ENCODE data around the gene NUP88. TPM values are rescaled to one million over a fixed set of nuclear protein-coding genes. Genes with fewer than 3 reads are reported as not detected.

NUP88 gene
- total and polyA plus RNA-seq, 2 donors from 2014 or later: 55.1 to 57.9 TPM

- H3K9ac ChIP-seq (ENCODE audit: low read length in 3 of 3): no peak overlapping the region
- no peak overlapping the region for H3K4me3 ChIP-seq (ENCODE audit: low read length in 3 of 3)
- H3K36me3 ChIP-seq (ENCODE audit: control insufficient read depth in 2 of 3, insufficient read depth in 3 of 3, low read length in 3 of 3): peaks cover 8 to 35% (median 25%) of the 10 kb centered on the region in 3 donors
- no peak overlapping the region for H3K27ac ChIP-seq (ENCODE audit: low read depth in 2 of 2, low read length in 2 of 2)
- no peaks in the 10 kb centered on the region for H3K9me3 ChIP-seq (ENCODE audit: control insufficient read depth in 2 of 3, insufficient read depth in 1 of 3, low read length in 3 of 3)
- intact Hi-C loops (cut with DNase I): no loop called here
- no peaks in the 10 kb centered on the region for H3K4me1 ChIP-seq (ENCODE audit: control insufficient read depth in 2 of 3, insufficient read depth in 2 of 3, low read depth in 1 of 3, low read length in 3 of 3)
- no peaks in the 10 kb centered on the region for H3K27me3 ChIP-seq (ENCODE audit: control insufficient read depth, insufficient read depth, low read length)
- DNase-seq (no peak), FAIRE-seq (no peak)
- TF ChIP-seq, protein P1, sequence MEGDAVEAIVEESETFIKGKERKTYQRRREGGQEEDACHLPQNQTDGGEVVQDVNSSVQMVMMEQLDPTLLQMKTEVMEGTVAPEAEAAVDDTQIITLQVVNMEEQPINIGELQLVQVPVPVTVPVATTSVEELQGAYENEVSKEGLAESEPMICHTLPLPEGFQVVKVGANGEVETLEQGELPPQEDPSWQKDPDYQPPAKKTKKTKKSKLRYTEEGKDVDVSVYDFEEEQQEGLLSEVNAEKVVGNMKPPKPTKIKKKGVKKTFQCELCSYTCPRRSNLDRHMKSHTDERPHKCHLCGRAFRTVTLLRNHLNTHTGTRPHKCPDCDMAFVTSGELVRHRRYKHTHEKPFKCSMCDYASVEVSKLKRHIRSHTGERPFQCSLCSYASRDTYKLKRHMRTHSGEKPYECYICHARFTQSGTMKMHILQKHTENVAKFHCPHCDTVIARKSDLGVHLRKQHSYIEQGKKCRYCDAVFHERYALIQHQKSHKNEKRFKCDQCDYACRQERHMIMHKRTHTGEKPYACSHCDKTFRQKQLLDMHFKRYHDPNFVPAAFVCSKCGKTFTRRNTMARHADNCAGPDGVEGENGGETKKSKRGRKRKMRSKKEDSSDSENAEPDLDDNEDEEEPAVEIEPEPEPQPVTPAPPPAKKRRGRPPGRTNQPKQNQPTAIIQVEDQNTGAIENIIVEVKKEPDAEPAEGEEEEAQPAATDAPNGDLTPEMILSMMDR (IDR thresholded peaks at IDR 0.05; ENCODE audit: borderline replicate concordance, extremely low read depth, insufficient read depth): no peak
Observed at GRCh38 chr17:5373112-5373511, 46.4 kb downstream of the NUP88 start.

GRCh38 chr17:5370411-5370810 is 49.1 kb downstream of the NUP88 start:
- intact Hi-C loops (cut with DNase I): no loop called here
- no peak overlapping the region for H3K9ac ChIP-seq (ENCODE audit: low read length in 3 of 3)
- H3K27me3 ChIP-seq (ENCODE audit: control insufficient read depth, insufficient read depth, low read length): no peaks in the 10 kb centered on the region
- H3K27ac ChIP-seq (ENCODE audit: low read depth in 2 of 2, low read length in 2 of 2): no peak overlapping the region
- TF ChIP-seq, protein P1 (IDR thresholded peaks at IDR 0.05; ENCODE audit: borderline replicate concordance, extremely low read depth, insufficient read depth): no peak
- H3K4me3 ChIP-seq (ENCODE audit: low read length in 3 of 3): no peak overlapping the region
- H3K9me3 ChIP-seq (ENCODE audit: control insufficient read depth in 2 of 3, insufficient read depth in 1 of 3, low read length in 3 of 3): no peaks in the 10 kb centered on the region
- FAIRE-seq (no peak), DNase-seq (no peak)
- peaks cover 6 to 28% (median 22%) of the 10 kb centered on the region in 3 donors for H3K36me3 ChIP-seq (ENCODE audit: control insufficient read depth in 2 of 3, insufficient read depth in 3 of 3, low read length in 3 of 3)
- no peaks in the 10 kb centered on the region for H3K4me1 ChIP-seq (ENCODE audit: control insufficient read depth in 2 of 3, insufficient read depth in 2 of 3, low read depth in 1 of 3, low read length in 3 of 3)

DNA sequence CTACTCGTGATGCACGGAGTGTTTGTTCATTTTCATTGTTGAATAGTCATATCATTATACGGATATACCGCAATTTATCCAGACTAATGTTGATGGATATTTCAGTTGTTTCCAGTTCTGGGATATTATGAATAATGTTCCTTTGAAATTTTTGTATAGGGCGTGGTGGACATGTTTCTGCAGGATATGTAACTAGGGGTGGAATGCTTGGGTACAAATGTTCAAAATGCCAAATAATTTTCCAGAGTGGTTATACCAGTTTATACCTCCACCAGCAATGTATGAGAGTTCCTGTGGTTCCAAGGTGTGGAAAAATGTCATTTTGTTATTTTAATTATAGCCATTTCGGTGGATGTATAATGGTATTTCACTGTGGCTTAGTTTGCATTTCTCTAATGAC is 53.6 kb downstream of the NUP88 start:
- peaks cover 4 to 28% (median 27%) of the 10 kb centered on the region in 3 donors for H3K36me3 ChIP-seq (ENCODE audit: control insufficient read depth in 2 of 3, insufficient read depth in 3 of 3, low read length in 3 of 3)
- TF ChIP-seq, protein P1 (IDR thresholded peaks at IDR 0.05; ENCODE audit: borderline replicate concordance, extremely low read depth, insufficient read depth): no peak
- DNase-seq (no peak), FAIRE-seq (no peak)
- H3K27ac ChIP-seq (ENCODE audit: low read depth in 2 of 2, low read length in 2 of 2): no peak overlapping the region
- no peaks in the 10 kb centered on the region for H3K27me3 ChIP-seq (ENCODE audit: control insufficient read depth, insufficient read depth, low read length)
- no peak overlapping the region for H3K9ac ChIP-seq (ENCODE audit: low read length in 3 of 3)
- intact Hi-C loops (cut with DNase I): no loop called here
- H3K4me3 ChIP-seq (ENCODE audit: low read length in 3 of 3): no peak overlapping the region
- H3K4me1 ChIP-seq (ENCODE audit: control insufficient read depth in 2 of 3, insufficient read depth in 2 of 3, low read depth in 1 of 3, low read length in 3 of 3): no peaks in the 10 kb centered on the region
- no peaks in the 10 kb centered on the region for H3K9me3 ChIP-seq (ENCODE audit: control insufficient read depth in 2 of 3, insufficient read depth in 1 of 3, low read length in 3 of 3)

- Histone ChIP-seq H3K27me3 (ENCODE audit: control insufficient read depth, insufficient read depth, low read length) (no peaks in the 10 kb centered on the region), H3K9me3 (ENCODE audit: control insufficient read depth in 2 of 3, insufficient read depth in 1 of 3, low read length in 3 of 3) (no peaks in the 10 kb centered on the region), H3K4me3 (ENCODE audit: low read length in 3 of 3) (no peak overlapping the region), H3K4me1 (ENCODE audit: control insufficient read depth in 2 of 3, insufficient read depth in 2 of 3, low read depth in 1 of 3, low read length in 3 of 3) (no peaks in the 10 kb centered on the region), H3K27ac (ENCODE audit: low read depth in 2 of 2, low read length in 2 of 2) (no peak overlapping the region), H3K9ac (ENCODE audit: low read length in 3 of 3) (no peak overlapping the region), H3K36me3 (ENCODE audit: control insufficient read depth in 2 of 3, insufficient read depth in 3 of 3, low read length in 3 of 3) (peaks cover 4 to 27% (median 22%) of the 10 kb centered on the region in 3 donors)
- FAIRE-seq: no peak
- TF ChIP-seq, protein P1 (IDR thresholded peaks at IDR 0.05; ENCODE audit: borderline replicate concordance, extremely low read depth, insufficient read depth): no peak
- intact Hi-C loops (cut with DNase I): no loop called here
- no peak for DNase-seq
Observed at GRCh38 chr17:5364696-5365095, 54.8 kb downstream of the NUP88 start.
